H1 (cell line): ENCODE results near the gene OSGEPL1. TPM values are rescaled to one million over a fixed set of nuclear protein-coding genes. Genes with fewer than 3 reads are reported as not detected.

ENCODE experiments used
- CTCF ChIA-PET: fragments of 300-600 bp; sonication (Branson Sonifier 250); formaldehyde crosslinking; loops from one replicate; lab custom pipeline; 2021; ENCODE audit not compliant: partially characterized antibody; lab: Charles Lee
- POLR2A ChIA-PET: fragments of 300-600 bp; sonication (Branson Sonifier 250); formaldehyde crosslinking; loops from one replicate; lab custom pipeline; 2021; ENCODE audit warnings: inconsistent platforms; ENCODE audit not compliant: partially characterized antibody; lab: Charles Lee
- DNase-seq, 2 experiments: peaks; one replicate each; pipeline versions ENCODE4 v3.0.0 to v3.0.0-alpha.2; 2010 to 2022; ENCODE audit warnings: low spot score in 2 of 2, low read depth in 1 of 2, mixed read lengths in 1 of 2
- FAIRE-seq: peaks from 2 replicates; lab custom pipeline; 2011; peaks lifted over from hg19 to GRCh38; lab: Jason Lieb, UNC
- H2AFZ ChIP-seq: 2 replicates; pipeline ENCODE4 v1.8.1; 2012; ENCODE audit warnings: low read length, inconsistent platforms
- H2AK5ac ChIP-seq: 2 replicates; pipeline ENCODE4 v1.6.1; 2013; ENCODE audit warnings: low read depth, low read length
- H2BK120ac ChIP-seq: replicated peaks from 2 replicates; pipeline ENCODE3; 2013; ENCODE audit warnings: low read depth, low read length, inconsistent platforms
- H2BK12ac ChIP-seq: 2 replicates; pipeline ENCODE4 v1.6.1; 2013; ENCODE audit warnings: low read depth, low read length
- H2BK15ac ChIP-seq: 2 replicates; pipeline ENCODE4 v1.6.1; 2013; ENCODE audit warnings: low read length
- H2BK20ac ChIP-seq: 2 replicates; pipeline ENCODE4 v1.6.1; 2013; ENCODE audit warnings: low read length
- H2BK5ac ChIP-seq: 2 replicates; pipeline ENCODE4 v1.6.1; 2013; ENCODE audit warnings: low read depth, low read length
- H3K14ac ChIP-seq: 2 replicates; pipeline ENCODE4 v1.6.1; 2013; ENCODE audit warnings: inconsistent platforms; ENCODE audit not compliant: insufficient read length
- H3K18ac ChIP-seq: 2 replicates; pipeline ENCODE4 v1.6.1; 2013; ENCODE audit warnings: low read length; ENCODE audit errors: extremely low read depth
- H3K23ac ChIP-seq: 2 replicates; pipeline ENCODE4 v1.6.1; 2013; ENCODE audit warnings: inconsistent platforms; ENCODE audit not compliant: insufficient read length
- H3K23me2 ChIP-seq: 2 replicates; pipeline ENCODE4 v1.6.1; 2013; ENCODE audit warnings: low read depth, low read length
- H3K27ac ChIP-seq: 2 replicates; pipeline ENCODE4 v1.6.1; 2011; ENCODE audit warnings: low read depth, low read length, inconsistent platforms
- H3K27me3 ChIP-seq, 4 experiments: replicated peaks in 1 of 4; 1 replicate in 1 of 4; 2 replicates in 3 of 4; pipeline versions ENCODE4 v1.6.1 to v1.8.1; 2011 to 2013; ENCODE audit warnings: low read length in 3 of 4, mild to moderate bottlenecking in 3 of 4, inconsistent platforms in 2 of 4, mixed read lengths in 2 of 4, moderate library complexity in 1 of 4; ENCODE audit not compliant: control insufficient read depth in 3 of 4, insufficient read depth in 3 of 4; ENCODE audit errors: extremely low read depth in 1 of 4
- H3K36me3 ChIP-seq, 4 experiments: 2 replicates each; pipeline versions ENCODE4 v1.6.1 to v1.8.1; 2011 to 2013; ENCODE audit warnings: mild to moderate bottlenecking in 4 of 4, low read length in 3 of 4, moderate library complexity in 2 of 4, control low read depth in 1 of 4, inconsistent platforms in 1 of 4; ENCODE audit not compliant: insufficient read depth in 4 of 4, control insufficient read depth in 2 of 4
- H3K4ac ChIP-seq: replicated peaks from 2 replicates; pipeline ENCODE3; 2013; ENCODE audit warnings: low read length, low read depth, mixed read lengths, inconsistent platforms; ENCODE audit not compliant: insufficient read length
- H3K4me1 ChIP-seq, 4 experiments: replicated peaks in 1 of 4; 1 replicate in 1 of 4; 2 replicates in 3 of 4; pipeline versions ENCODE4 v1.6.1 to v1.8.1; 2011 to 2013; ENCODE audit warnings: low read length in 3 of 4, inconsistent platforms in 2 of 4, mixed read lengths in 1 of 4; ENCODE audit not compliant: insufficient read depth in 4 of 4, control insufficient read depth in 3 of 4
- H3K4me2 ChIP-seq, 2 experiments: 2 replicates each; pipeline versions ENCODE4 v1.6.1 to v1.8.1; 2011 to 2013; ENCODE audit warnings: low read depth in 2 of 2, low read length in 2 of 2, control low read depth in 1 of 2, inconsistent platforms in 1 of 2, mild to moderate bottlenecking in 1 of 2; ENCODE audit not compliant: insufficient read depth in 1 of 2
- H3K4me3 ChIP-seq, 4 experiments: fragments of 200-600, 300-600 bp in 1 of 4; sonication (generic), shearing (Covaris generic), sonication (Bioruptor Twin) in 1 of 4; 2 replicates each; pipeline versions ENCODE4 v1.5.1 to v1.8.1; 2011 to 2016; ENCODE audit warnings: low read length in 4 of 4, low read depth in 3 of 4, control low read depth in 2 of 4, inconsistent platforms in 2 of 4, mild to moderate bottlenecking in 2 of 4, mixed read lengths in 1 of 4, moderate library complexity in 1 of 4; ENCODE audit not compliant: insufficient read depth in 2 of 4; ENCODE audit errors: extremely low read depth in 1 of 4
- H3K56ac ChIP-seq: replicated peaks from 2 replicates; pipeline ENCODE3; 2013; ENCODE audit warnings: low read depth, mild to moderate bottlenecking, mixed read lengths, low read length, inconsistent platforms; ENCODE audit not compliant: insufficient read length
- H3K79me1 ChIP-seq: 2 replicates; pipeline ENCODE4 v1.6.1; 2013; ENCODE audit warnings: low read depth, low read length, control low read depth
- H3K79me2 ChIP-seq, 2 experiments: 2 replicates each; pipeline versions ENCODE4 v1.6.1 to v1.8.1; 2012 to 2013; ENCODE audit warnings: low read length in 2 of 2, mild to moderate bottlenecking in 2 of 2, inconsistent platforms in 1 of 2; ENCODE audit not compliant: insufficient read depth in 2 of 2, control insufficient read depth in 1 of 2
- H3K9ac ChIP-seq, 4 experiments: replicated peaks in 1 of 4; 1 replicate in 1 of 4; 2 replicates in 3 of 4; pipeline versions ENCODE4 v1.6.1 to v1.8.1; 2011 to 2013; ENCODE audit warnings: low read depth in 3 of 4, low read length in 3 of 4, control low read depth in 2 of 4, mild to moderate bottlenecking in 2 of 4, moderate library complexity in 2 of 4, inconsistent platforms in 1 of 4; ENCODE audit errors: extremely low read depth in 1 of 4
- H3K9me3 ChIP-seq, 2 experiments: 2 replicates each; pipeline versions ENCODE4 v1.6.1 to v1.8.1; 2012 to 2013; ENCODE audit warnings: mild to moderate bottlenecking in 2 of 2, moderate library complexity in 2 of 2, control low read depth in 1 of 2, inconsistent platforms in 1 of 2, low read depth in 1 of 2, low read length in 1 of 2, mixed read lengths in 1 of 2; ENCODE audit not compliant: insufficient read depth in 2 of 2
- H4K20me1 ChIP-seq, 2 experiments: replicated peaks in 1 of 2; 2 replicates each; pipeline versions ENCODE3 to v1.8.1; 2011 to 2013; ENCODE audit warnings: inconsistent platforms in 2 of 2, low read length in 2 of 2, mild to moderate bottlenecking in 1 of 2; ENCODE audit not compliant: insufficient read depth in 2 of 2, control insufficient read depth in 1 of 2
- H4K5ac ChIP-seq: 2 replicates; pipeline ENCODE4 v1.6.1; 2013; ENCODE audit warnings: low read length, low read depth, mixed read lengths, inconsistent platforms; ENCODE audit not compliant: insufficient read length
- H4K8ac ChIP-seq: 2 replicates; pipeline ENCODE4 v1.8.0; 2013; ENCODE audit warnings: mild to moderate bottlenecking, moderate library complexity, low read length, inconsistent platforms; ENCODE audit not compliant: insufficient read depth; ENCODE audit errors: extremely low read depth
- H4K91ac ChIP-seq: replicated peaks from 2 replicates; pipeline ENCODE3; 2013; ENCODE audit warnings: low read length, mixed read lengths, inconsistent platforms; ENCODE audit not compliant: insufficient read length
- ASH2L ChIP-seq: fragments of 200-600, 300-600 bp; sonication (generic); IDR thresholded peaks from one replicate; pipeline ENCODE4 v1.7.1; 2017; ENCODE audit warnings: low read length
- BCL11A ChIP-seq, 2 experiments: IDR thresholded peaks; one replicate each; pipeline ENCODE4 v1.6.1; 2011; ENCODE audit warnings: low read depth in 2 of 2, low read length in 2 of 2, mild to moderate bottlenecking in 2 of 2
- CREB1 ChIP-seq: IDR thresholded peaks from 2 replicates; pipeline ENCODE4 v1.6.1; 2012; ENCODE audit warnings: inconsistent platforms
- EZH2 ChIP-seq: fragments of 200-600 bp; sonication (generic); IDR thresholded peaks from 2 replicates; pipeline ENCODE4 v1.7.1; 2012; ENCODE audit warnings: low read depth, mild to moderate bottlenecking, moderate library complexity, low read length, inconsistent platforms; ENCODE audit not compliant: severe bottlenecking
- SIRT6 ChIP-seq: IDR thresholded peaks from one replicate; pipeline ENCODE4 v1.7.1; 2012; ENCODE audit warnings: low read length, inconsistent platforms
- SP1 ChIP-seq: IDR thresholded peaks from 2 replicates; pipeline ENCODE4 v1.6.1; 2011; ENCODE audit warnings: low read depth, low read length
- SP4 ChIP-seq: IDR thresholded peaks from 2 replicates; pipeline ENCODE4 v1.6.1; 2012; ENCODE audit warnings: low read length, inconsistent platforms
- SRF ChIP-seq: IDR thresholded peaks from 2 replicates; pipeline ENCODE4 v1.6.1; 2011; ENCODE audit warnings: mild to moderate bottlenecking, low read depth, low read length, moderate library complexity
- SUZ12 ChIP-seq: fragments of 200-600 bp; sonication (generic); IDR thresholded peaks from 2 replicates; pipeline ENCODE4 v1.6.1; 2012; ENCODE audit warnings: mild to moderate bottlenecking, inconsistent platforms, low read length, moderate library complexity, mixed read lengths
- TAF7 ChIP-seq: optimal IDR thresholded peaks from 2 replicates; pipeline ENCODE3; 2011; ENCODE audit warnings: low read depth, mild to moderate bottlenecking, inconsistent platforms, low read length, moderate library complexity, borderline replicate concordance
- YY1 ChIP-seq: IDR thresholded peaks from 2 replicates; pipeline ENCODE4 v1.6.1; 2011; ENCODE audit warnings: low read depth, mild to moderate bottlenecking, low read length
- polyA plus RNA-seq, 7 experiments: library from polyadenylated mRNA; depleted of rRNA in 3 of 7; stranded (reverse) in 5 of 7; unstranded in 2 of 7; fragments of >200 nt in 5 of 7; fragments of 200-250 nt in 2 of 7; gene quantifications; 1 replicate in 5 of 7; 2 replicates in 1 of 7; 4 replicates in 1 of 7; pipeline versions ENCODE4 v1.2.1 to v1.2.3, GENCODE V29; 2011 to 2013; ENCODE audit warnings: missing spikeins in 2 of 7, mixed read lengths in 2 of 7
- total RNA-seq: library from RNA; stranded (reverse); fragmentation: NEBNext Ultra II Directional; extraction: Animal tissue kit (Norgen Biotek cat#: 25700); gene quantifications from 2 replicates; pipeline ENCODE4 v1.2.1, GENCODE V29; 2021

OSGEPL1 gene
- total and polyA plus RNA-seq, 2 of the 8 experiments (the other 6 are each of a cell fraction or from before 2014, with no cell fraction given): 7.1 to 15.7 TPM

DNA sequence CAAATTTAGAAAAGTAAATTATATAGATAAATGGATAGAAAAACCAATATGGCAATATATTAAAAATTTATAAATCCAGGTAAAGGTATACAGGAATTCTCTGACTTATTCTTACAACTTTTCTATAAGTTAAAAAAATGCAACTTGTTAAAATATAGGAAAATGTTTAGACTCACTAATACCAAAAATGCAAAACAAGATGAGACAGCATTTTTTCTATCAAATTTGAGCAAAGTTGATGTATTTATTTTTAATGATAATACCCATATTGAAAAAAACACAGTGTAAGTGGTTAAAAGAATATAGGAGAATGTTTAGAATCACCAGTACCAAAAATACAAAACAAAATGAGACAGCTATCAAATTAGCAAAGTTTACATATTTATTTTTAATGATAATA, 35.7 kb downstream of the OSGEPL1 start:
- no peak overlapping the region for H2BK120ac ChIP-seq
- CTCF ChIA-PET: no interaction called here
- TF ChIP-seq SUZ12: no peak
- no peak for TF ChIP-seq YY1
- no peak for TF ChIP-seq SP1
- TF ChIP-seq SIRT6: no peak
- TF ChIP-seq EZH2: no peak
- TF ChIP-seq BCL11A (IDR thresholded peaks at IDR 0.05; ENCODE audit: low read depth in 2 of 2, low read length in 2 of 2): no peak
- no peak for TF ChIP-seq CREB1
- TF ChIP-seq ASH2L: no peak
- TF ChIP-seq TAF7: no peak
- TF ChIP-seq SP4: no peak
- TF ChIP-seq SRF: no peak

More for the DNA sequence above, 35.7 kb downstream of the OSGEPL1 start:
- H3K27me3 ChIP-seq: peaks cover 0 to 1% (median 0%) of the 10 kb centered on the region in 4 experiments; a peak in 1 of 7 replicates
- no peak overlapping the region for H3K27ac ChIP-seq
- no peaks in the 10 kb centered on the region for H3K4me1 ChIP-seq
- H4K20me1 ChIP-seq: no peaks in the 10 kb centered on the region
- no peak overlapping the region for H2BK5ac ChIP-seq
- no peak for FAIRE-seq
- H2BK15ac ChIP-seq: no peak overlapping the region
- POLR2A ChIA-PET: no interaction called here
- no peak overlapping the region for H3K9ac ChIP-seq
- no peak overlapping the region for H3K18ac ChIP-seq
- no peaks in the 10 kb centered on the region for H3K79me1 ChIP-seq
- no peak overlapping the region for H3K56ac ChIP-seq
- H3K14ac ChIP-seq: no peak overlapping the region
- H3K4ac ChIP-seq: no peak overlapping the region
- DNase-seq: no peak
- H3K79me2 ChIP-seq: no peaks in the 10 kb centered on the region
- H3K23ac ChIP-seq: no peak overlapping the region
- H3K4me3 ChIP-seq: no peak overlapping the region
- no peaks in the 10 kb centered on the region for H3K9me3 ChIP-seq
- no peak overlapping the region for H2AK5ac ChIP-seq
- no peak overlapping the region for H4K8ac ChIP-seq
- no peak overlapping the region for H4K91ac ChIP-seq
- no peaks in the 10 kb centered on the region; the same call in 1 of the 2 replicates for H3K23me2 ChIP-seq
- no peak overlapping the region for H2BK20ac ChIP-seq
- H3K36me3 ChIP-seq: no peaks in the 10 kb centered on the region
- no peak overlapping the region for H4K5ac ChIP-seq
- H2BK12ac ChIP-seq: no peak overlapping the region
- H3K4me2 ChIP-seq: no peak overlapping the region
- H2AFZ ChIP-seq: no peak overlapping the region
